Peyer's patch (tissue), 4 donors: ENCODE data around the gene MCF2. TPM values are rescaled to one million over a fixed set of nuclear protein-coding genes. Genes with fewer than 3 reads are reported as not detected.

Experiments used
- DNase-seq, 3 donors: peaks; one replicate each; pipeline ENCODE4 v3.0.0-alpha.2; 2017 to 2019
- H3K27ac ChIP-seq, 4 donors: fragments of 200-600 bp; sonication (generic); one replicate each; pipeline ENCODE4 v1.5.1; 2016 to 2019
- H3K27me3 ChIP-seq, 2 donors: fragments of 200-600 bp; sonication (generic); one replicate each; pipeline ENCODE4 v1.5.1; 2019
- H3K36me3 ChIP-seq, 3 donors: fragments of 200-600 bp; sonication (generic); one replicate each; pipeline ENCODE4 v1.5.1; 2016 to 2019
- H3K4me1 ChIP-seq, 4 donors: fragments of 200-600 bp; sonication (generic); one replicate each; pipeline ENCODE4 v1.5.1; 2016 to 2019
- H3K4me3 ChIP-seq, 4 donors: fragments of 200-600 bp; sonication (generic); 1 replicate in 3 of 4; 2 replicates in 1 of 4; pipeline ENCODE4 v1.5.1; 2016 to 2019; ENCODE audit warnings: mild to moderate bottlenecking in 1 of 4
- H3K9me3 ChIP-seq, 4 donors: fragments of 200-600 bp; sonication (generic); one replicate each; pipeline ENCODE4 v1.5.1; 2016 to 2019; ENCODE audit warnings: mild to moderate bottlenecking in 1 of 4
- POLR2A ChIP-seq, 2 donors: fragments of 450-650 bp; IDR thresholded peaks; one replicate each; pipeline ENCODE4 v1.5.1; 2017; ENCODE audit warnings: antibody characterized with exemption in 2 of 2, mild to moderate bottlenecking in 2 of 2, moderate library complexity in 2 of 2
- total RNA-seq, 4 donors: library from RNA; depleted of rRNA; stranded (reverse); fragments of >200 nt; gene quantifications; one replicate each; pipeline ENCODE4 v1.1.0, GENCODE V29; 2016
- TF ChIP-seq, protein P1 (sequence below), 6 experiments: fragments of 450-650 bp in 4 of 6; fragments of 200-600 bp in 2 of 6; sonication (generic) in 1 of 6; IDR thresholded peaks; one replicate each; pipeline ENCODE4 v1.5.1; 2017 to 2019; ENCODE audit warnings: antibody characterized with exemption in 6 of 6, mild to moderate bottlenecking in 3 of 6, moderate library complexity in 1 of 6

Gene MCF2, protein sequence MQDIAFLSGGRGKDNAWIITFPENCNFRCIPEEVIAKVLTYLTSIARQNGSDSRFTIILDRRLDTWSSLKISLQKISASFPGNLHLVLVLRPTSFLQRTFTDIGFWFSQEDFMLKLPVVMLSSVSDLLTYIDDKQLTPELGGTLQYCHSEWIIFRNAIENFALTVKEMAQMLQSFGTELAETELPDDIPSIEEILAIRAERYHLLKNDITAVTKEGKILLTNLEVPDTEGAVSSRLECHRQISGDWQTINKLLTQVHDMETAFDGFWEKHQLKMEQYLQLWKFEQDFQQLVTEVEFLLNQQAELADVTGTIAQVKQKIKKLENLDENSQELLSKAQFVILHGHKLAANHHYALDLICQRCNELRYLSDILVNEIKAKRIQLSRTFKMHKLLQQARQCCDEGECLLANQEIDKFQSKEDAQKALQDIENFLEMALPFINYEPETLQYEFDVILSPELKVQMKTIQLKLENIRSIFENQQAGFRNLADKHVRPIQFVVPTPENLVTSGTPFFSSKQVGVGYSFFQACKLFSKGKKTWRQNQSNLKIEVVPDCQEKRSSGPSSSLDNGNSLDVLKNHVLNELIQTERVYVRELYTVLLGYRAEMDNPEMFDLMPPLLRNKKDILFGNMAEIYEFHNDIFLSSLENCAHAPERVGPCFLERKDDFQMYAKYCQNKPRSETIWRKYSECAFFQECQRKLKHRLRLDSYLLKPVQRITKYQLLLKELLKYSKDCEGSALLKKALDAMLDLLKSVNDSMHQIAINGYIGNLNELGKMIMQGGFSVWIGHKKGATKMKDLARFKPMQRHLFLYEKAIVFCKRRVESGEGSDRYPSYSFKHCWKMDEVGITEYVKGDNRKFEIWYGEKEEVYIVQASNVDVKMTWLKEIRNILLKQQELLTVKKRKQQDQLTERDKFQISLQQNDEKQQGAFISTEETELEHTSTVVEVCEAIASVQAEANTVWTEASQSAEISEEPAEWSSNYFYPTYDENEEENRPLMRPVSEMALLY
- 1 to 10 TPM in 1 of 4 donors, not detected in 3; 2.5 TPM for total RNA-seq

DNA sequence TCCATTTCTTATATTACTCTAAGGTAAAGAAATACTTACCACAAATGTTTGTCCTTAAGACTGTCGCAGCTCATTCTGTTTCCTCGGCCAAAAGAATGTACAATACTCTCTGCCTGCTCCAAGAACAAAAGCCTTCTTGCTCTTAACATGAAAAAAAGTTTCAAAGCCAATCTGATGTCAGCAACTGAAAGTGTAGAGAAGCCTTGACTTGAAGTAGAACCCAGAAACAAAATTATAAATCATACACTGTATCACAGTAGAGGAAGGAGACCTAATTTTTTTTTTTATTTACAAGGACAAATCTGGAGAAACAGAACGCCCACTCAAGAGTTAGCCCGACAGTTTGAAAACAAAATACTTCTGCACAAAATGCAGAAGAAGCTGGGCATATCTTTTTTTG, at the start of gene MCF2:
Gene MCF2 (minus strand): TSS at position 101 of the 400 bp plus-strand sequence. CDS start 56,423 bp downstream, outside the sequence.
- Histone ChIP-seq H3K4me1 (no peaks in the 10 kb centered on the region), H3K27me3 (no peaks in the 10 kb centered on the region), H3K9me3 (no peaks in the 10 kb centered on the region), H3K4me3 (no peak within 1 kb of the TSS), H3K36me3 (no peaks in the 10 kb centered on the region), H3K27ac (no peak within 1 kb of the TSS)
- no peak for DNase-seq
- TF ChIP-seq, protein P1, sequence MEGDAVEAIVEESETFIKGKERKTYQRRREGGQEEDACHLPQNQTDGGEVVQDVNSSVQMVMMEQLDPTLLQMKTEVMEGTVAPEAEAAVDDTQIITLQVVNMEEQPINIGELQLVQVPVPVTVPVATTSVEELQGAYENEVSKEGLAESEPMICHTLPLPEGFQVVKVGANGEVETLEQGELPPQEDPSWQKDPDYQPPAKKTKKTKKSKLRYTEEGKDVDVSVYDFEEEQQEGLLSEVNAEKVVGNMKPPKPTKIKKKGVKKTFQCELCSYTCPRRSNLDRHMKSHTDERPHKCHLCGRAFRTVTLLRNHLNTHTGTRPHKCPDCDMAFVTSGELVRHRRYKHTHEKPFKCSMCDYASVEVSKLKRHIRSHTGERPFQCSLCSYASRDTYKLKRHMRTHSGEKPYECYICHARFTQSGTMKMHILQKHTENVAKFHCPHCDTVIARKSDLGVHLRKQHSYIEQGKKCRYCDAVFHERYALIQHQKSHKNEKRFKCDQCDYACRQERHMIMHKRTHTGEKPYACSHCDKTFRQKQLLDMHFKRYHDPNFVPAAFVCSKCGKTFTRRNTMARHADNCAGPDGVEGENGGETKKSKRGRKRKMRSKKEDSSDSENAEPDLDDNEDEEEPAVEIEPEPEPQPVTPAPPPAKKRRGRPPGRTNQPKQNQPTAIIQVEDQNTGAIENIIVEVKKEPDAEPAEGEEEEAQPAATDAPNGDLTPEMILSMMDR (IDR thresholded peaks at IDR 0.05): no peak
- TF ChIP-seq POLR2A (IDR thresholded peaks at IDR 0.05): no peak

DNA sequence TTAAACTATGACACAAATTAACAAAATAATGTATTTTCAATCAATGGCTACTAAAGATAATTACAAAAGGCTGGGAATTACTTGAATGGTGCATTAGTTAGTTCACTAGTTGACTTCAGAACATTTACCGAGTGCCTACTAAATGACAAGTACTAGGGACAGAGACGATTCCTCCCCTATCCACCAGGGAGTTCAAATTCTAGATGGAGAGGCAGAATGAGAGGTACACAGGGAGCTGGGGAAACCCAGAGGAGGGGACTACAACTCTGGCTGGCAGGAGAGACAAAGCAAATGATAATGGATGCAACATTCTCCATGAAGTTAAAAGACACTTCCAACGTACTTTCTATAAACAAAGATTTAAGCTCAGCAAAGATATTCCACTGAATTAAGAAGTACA, 43.1 kb upstream of the MCF2 start:
- Histone ChIP-seq H3K4me1 (no peaks in the 10 kb centered on the region), H3K27ac (no peak overlapping the region), H3K9me3 (peaks cover 0 to 8% (median 1%) of the 10 kb centered on the region in 4 donors), H3K27me3 (no peaks in the 10 kb centered on the region), H3K4me3 (no peak overlapping the region), H3K36me3 (no peaks in the 10 kb centered on the region)
- no peak for DNase-seq
- TF ChIP-seq, protein P1 (IDR thresholded peaks at IDR 0.05): no peak
- no peak for TF ChIP-seq POLR2A (IDR thresholded peaks at IDR 0.05)

DNA sequence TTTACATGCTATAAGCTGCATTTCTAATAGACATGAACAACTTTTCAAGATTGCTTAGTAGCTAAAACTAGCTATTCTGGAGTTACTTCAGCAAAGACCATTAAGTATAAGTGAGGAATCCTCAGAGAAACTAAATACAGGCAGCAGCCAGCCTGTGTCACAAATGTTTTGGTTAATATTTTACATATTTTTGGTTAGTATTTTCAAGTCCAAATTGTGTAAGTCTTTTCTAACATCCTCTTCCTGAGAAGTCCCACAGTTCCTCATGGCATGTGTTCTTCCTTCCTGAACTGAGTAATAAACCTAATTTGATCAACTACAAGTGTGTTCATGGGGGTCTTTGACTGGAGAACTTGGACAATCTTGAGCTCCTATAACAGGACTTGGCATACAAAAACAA, 42.4 kb upstream of the MCF2 start:
- no peak for DNase-seq
- TF ChIP-seq, protein P1 (IDR thresholded peaks at IDR 0.05): no peak
- no peak for TF ChIP-seq POLR2A (IDR thresholded peaks at IDR 0.05)
- H3K36me3 ChIP-seq: no peaks in the 10 kb centered on the region
- no peak overlapping the region for H3K4me3 ChIP-seq
- peaks cover 0 to 8% (median 1%) of the 10 kb centered on the region in 4 donors for H3K9me3 ChIP-seq
- no peaks in the 10 kb centered on the region for H3K27me3 ChIP-seq
- no peak overlapping the region for H3K27ac ChIP-seq
- no peaks in the 10 kb centered on the region for H3K4me1 ChIP-seq

DNA sequence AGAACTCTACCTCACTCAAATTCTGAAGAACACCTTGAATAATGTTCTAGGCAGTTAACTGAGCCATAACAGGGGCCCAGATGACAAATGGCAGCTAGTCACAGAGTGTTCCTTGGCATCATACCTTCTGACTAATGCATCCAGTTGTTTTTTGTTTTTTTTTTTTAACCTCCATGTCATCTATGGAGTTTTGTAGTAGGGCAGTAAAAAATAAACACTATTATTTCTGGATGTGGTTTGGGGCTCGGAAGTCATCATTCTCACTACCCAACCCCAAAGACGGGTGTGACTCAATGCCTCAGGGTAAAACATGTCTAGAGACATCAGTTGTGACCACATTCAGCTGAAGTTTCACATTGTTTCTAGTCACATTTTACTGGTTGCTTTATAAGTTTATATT, 31.2 kb upstream of the MCF2 start:
- H3K27ac ChIP-seq: no peak overlapping the region
- H3K4me1 ChIP-seq: no peaks in the 10 kb centered on the region
- no peaks in the 10 kb centered on the region for H3K27me3 ChIP-seq
- H3K36me3 ChIP-seq: no peaks in the 10 kb centered on the region
- H3K4me3 ChIP-seq: no peak overlapping the region
- TF ChIP-seq POLR2A (IDR thresholded peaks at IDR 0.05): no peak
- TF ChIP-seq, protein P1 (IDR thresholded peaks at IDR 0.05): no peak
- no peak for DNase-seq
- H3K9me3 ChIP-seq: no peaks in the 10 kb centered on the region

DNA sequence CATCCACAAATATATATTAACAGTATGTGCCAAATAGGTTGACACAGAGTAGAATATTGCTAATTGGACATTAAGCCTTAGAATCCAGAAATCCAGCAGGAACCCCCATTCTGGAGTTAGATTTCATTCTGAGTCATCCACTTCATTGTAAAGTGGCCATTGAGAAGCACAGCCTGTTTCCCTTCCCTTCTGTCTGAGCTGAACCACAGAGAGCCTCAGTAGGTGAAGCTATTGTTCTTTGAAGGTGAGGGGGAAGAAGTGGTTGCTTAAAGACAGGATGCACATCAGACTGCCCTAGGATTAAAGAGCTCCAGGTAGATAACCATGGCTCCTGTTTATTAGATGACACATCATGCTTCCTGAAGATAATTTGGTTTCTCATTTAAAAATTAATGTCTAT, 30.6 kb upstream of the MCF2 start:
- TF ChIP-seq, protein P1 (IDR thresholded peaks at IDR 0.05): no peak
- no peak for TF ChIP-seq POLR2A (IDR thresholded peaks at IDR 0.05)
- Histone ChIP-seq H3K4me3 (no peak overlapping the region), H3K27ac (no peak overlapping the region), H3K4me1 (no peaks in the 10 kb centered on the region), H3K27me3 (no peaks in the 10 kb centered on the region), H3K36me3 (no peaks in the 10 kb centered on the region), H3K9me3 (no peaks in the 10 kb centered on the region)
- no peak for DNase-seq
